GM12878 (cell line): ENCODE data around the gene OR9Q1. TPM values are rescaled to one million over a fixed set of nuclear protein-coding genes. Genes with fewer than 3 reads are reported as not detected.

ENCODE experiments used
- ATAC-seq: fragments of 200-7000 bp; cut with Tn5 transposase; 3 replicates; pipeline ENCODE4 v1.9.1; 2020; ENCODE audit warnings: mild to moderate bottlenecking, moderate library complexity
- BruUV-seq: library from RNA; stranded (reverse); fragments of 400-500 nt; replicated peaks from 2 replicates; lab custom pipeline; 2021; lab: Mats Ljungman, UMichigan
- CTCF ChIA-PET: fragments of 300-600 bp; sonication (Branson Sonifier 250); formaldehyde crosslinking; extraction: SDS; loops from one replicate; lab custom pipeline; 2021; ENCODE audit warnings: inconsistent platforms; lab: Yijun Ruan, JAX
- POLR2A ChIA-PET: fragments of 350-600 bp; formaldehyde crosslinking; extraction: SDS; loops from one replicate; lab custom pipeline; 2021; ENCODE audit warnings: inconsistent platforms; lab: Charles Lee
- RAD21 ChIA-PET: fragments of 300-600 bp; sonication (Branson Sonifier 250); formaldehyde crosslinking; loops from one replicate; lab custom pipeline; 2023; ENCODE audit warnings: antibody characterized with exemption; ENCODE audit not compliant: unreplicated experiment; lab: Charles Lee
- SMC1A ChIA-PET: fragments of 300-600 bp; sonication (Branson Sonifier 250); formaldehyde crosslinking; loops from one replicate; lab custom pipeline; 2023; ENCODE audit not compliant: unreplicated experiment, uncharacterized antibody; lab: Charles Lee
- DNase-seq: peaks from one replicate; pipeline ENCODE4 v3.0.0-alpha.2; 2011; ENCODE audit warnings: low read depth, low spot score
- FAIRE-seq: peaks from 3 replicates; lab custom pipeline; 2011; peaks lifted over from hg19 to GRCh38; lab: Jason Lieb, UNC
- H2AFZ ChIP-seq: 2 replicates; pipeline ENCODE4 v1.6.0; 2011; ENCODE audit warnings: low read depth, low read length, control low read depth; ENCODE audit not compliant: control insufficient read depth
- H3K27ac ChIP-seq: 2 replicates; pipeline ENCODE4 v1.5.1; 2011; ENCODE audit warnings: control low read depth; ENCODE audit not compliant: control insufficient read depth, insufficient read depth
- H3K27me3 ChIP-seq, 2 experiments: replicated peaks in 1 of 2; 2 replicates each; pipeline versions ENCODE4 v1.6.0 to v1.6.1; 2011; ENCODE audit warnings: low read length in 1 of 2; ENCODE audit not compliant: control insufficient read depth in 2 of 2, insufficient read depth in 2 of 2
- H3K36me3 ChIP-seq, 2 experiments: 2 replicates each; pipeline ENCODE4 v1.5.1; 2011; ENCODE audit warnings: low read length in 1 of 2; ENCODE audit not compliant: control insufficient read depth in 2 of 2, insufficient read depth in 2 of 2
- H3K4me1 ChIP-seq: 2 replicates; pipeline ENCODE4 v1.6.1; 2011; ENCODE audit warnings: mild to moderate bottlenecking, low read length, moderate library complexity, mixed read lengths; ENCODE audit not compliant: control insufficient read depth, insufficient read depth
- H3K4me2 ChIP-seq: 2 replicates; pipeline ENCODE4 v1.6.0; 2011; ENCODE audit warnings: control low read depth; ENCODE audit not compliant: control insufficient read depth, insufficient read depth
- H3K4me3 ChIP-seq: fragments of 200-600 bp; sonication (generic); 2 replicates; pipeline ENCODE4 v1.5.1; 2016
- H3K79me2 ChIP-seq: 2 replicates; pipeline ENCODE4 v1.6.0; 2011; ENCODE audit warnings: low read length; ENCODE audit not compliant: control insufficient read depth, insufficient read depth
- H3K9ac ChIP-seq: 2 replicates; pipeline ENCODE4 v1.8.0; 2011; ENCODE audit warnings: low read length, control low read depth, mixed read lengths; ENCODE audit not compliant: control insufficient read depth, insufficient read depth
- H3K9me3 ChIP-seq: replicated peaks from 3 replicates; pipeline ENCODE4 v1.5.1; 2011; ENCODE audit warnings: mild to moderate bottlenecking, low read length; ENCODE audit not compliant: control insufficient read depth, insufficient read depth
- H4K20me1 ChIP-seq: 2 replicates; pipeline ENCODE4 v1.6.0; 2011; ENCODE audit not compliant: control insufficient read depth, insufficient read depth
- EED ChIP-seq: sonication (generic); IDR thresholded peaks from 2 replicates; pipeline ENCODE4 v1.6.1; 2016; ENCODE audit warnings: antibody characterized with exemption, low read depth
- ELK1 ChIP-seq: IDR thresholded peaks from 2 replicates; pipeline ENCODE4 v1.6.1; 2012; ENCODE audit warnings: low read depth, low read length, improper control_type of control experiment
- GATAD2B ChIP-seq: fragments of 450-650 bp; conservative IDR thresholded peaks from 2 replicates; pipeline ENCODE4 v1.6.1; 2017; ENCODE audit warnings: low read depth, mild to moderate bottlenecking, moderate library complexity
- IKZF2 ChIP-seq, 2 experiments: fragments of 450-650 bp; IDR thresholded peaks; 2 replicates each; pipeline ENCODE4 v1.6.1; 2017; ENCODE audit warnings: mild to moderate bottlenecking in 2 of 2, moderate library complexity in 2 of 2
- MTA3 ChIP-seq: IDR thresholded peaks from 2 replicates; pipeline ENCODE4 v1.6.1; 2012; ENCODE audit warnings: low read length, inconsistent platforms, borderline replicate concordance
- NFXL1 ChIP-seq: fragments of 450-650 bp; IDR thresholded peaks from 2 replicates; pipeline ENCODE4 v1.6.1; 2017; ENCODE audit warnings: antibody characterized with exemption, mild to moderate bottlenecking, borderline replicate concordance
- POLR2A ChIP-seq: IDR thresholded peaks from 2 replicates; pipeline ENCODE4 v1.6.1; 2011; ENCODE audit warnings: low read depth, mild to moderate bottlenecking, low read length
- RCOR1 ChIP-seq: conservative IDR thresholded peaks from 2 replicates; pipeline ENCODE4 v1.6.1; 2012; ENCODE audit warnings: low read depth, low read length, improper control_type of control experiment
- RELB ChIP-seq: fragments of 450-650 bp; IDR thresholded peaks from 2 replicates; pipeline ENCODE4 v1.6.1; 2017; ENCODE audit warnings: low read depth, mild to moderate bottlenecking, moderate library complexity
- SMAD5 ChIP-seq: IDR thresholded peaks from 2 replicates; pipeline ENCODE4 v1.6.1; 2016; ENCODE audit warnings: antibody characterized with exemption, low read depth
- SMC3 ChIP-seq: IDR thresholded peaks from 2 replicates; pipeline ENCODE4 v1.6.1; 2011; ENCODE audit warnings: low read length, improper control_type of control experiment, borderline replicate concordance
- SREBF2 ChIP-seq: IDR thresholded peaks from 2 replicates; pipeline ENCODE4 v1.6.1; 2012; ENCODE audit warnings: mild to moderate bottlenecking, low read length
- SRF ChIP-seq, 2 experiments: IDR thresholded peaks; 2 replicates each; pipeline ENCODE4 v1.6.1; 2011; ENCODE audit warnings: low read depth in 2 of 2, low read length in 2 of 2, mild to moderate bottlenecking in 1 of 2, moderate library complexity in 1 of 2
- STAT3 ChIP-seq: IDR thresholded peaks from 2 replicates; pipeline ENCODE4 v1.6.1; 2011; ENCODE audit warnings: low read depth, low read length, improper control_type of control experiment
- ZBTB33 ChIP-seq: fragments of 450-650 bp; IDR thresholded peaks from 2 replicates; pipeline ENCODE4 v1.6.1; 2017; ENCODE audit warnings: mild to moderate bottlenecking
- ZNF207 ChIP-seq: fragments of 450-650 bp; IDR thresholded peaks from 2 replicates; pipeline ENCODE4 v1.6.1; 2014; ENCODE audit warnings: antibody characterized with exemption, mild to moderate bottlenecking, borderline replicate concordance
- WGBS: methylation state at CpG from one replicate; pipeline ENCODE4 v1.1.6; 2016; ENCODE audit warnings: low lambda C conversion rate; ENCODE audit not compliant: insufficient replicate concordance, insufficient coverage; ENCODE audit errors: missing lambda C conversion rate; 5-methylcytosine and 5-hydroxymethylcytosine counted together
- in situ Hi-C: fragments of 300-500 bp; cut with MboI; formaldehyde crosslinking; loops from 9 replicates; pipeline ENCODE4 v1.14.3; 2018; ENCODE audit warnings: mixed read lengths
- intact Hi-C: fragments of 100-400 bp; cut with micrococcal nuclease; formaldehyde crosslinking; loops from one replicate; pipeline ENCODE4 v1.14.2; 2022; ENCODE audit not compliant: unreplicated experiment
- polyA plus RNA-seq, 11 experiments: library from polyadenylated mRNA; depleted of rRNA in 4 of 11; unstranded in 6 of 11; stranded (reverse) in 5 of 11; fragments of >200 nt; fragmentation: Nextera tagmentation in 4 of 11; fragmentation: Illumina TruSeq in 1 of 11; extraction: Ambion mirVana in 4 of 11; extraction: Trizol in 1 of 11; gene quantifications; 1 replicate in 1 of 11; 2 replicates in 10 of 11; pipeline versions ENCODE4 v1.2.1 to v1.2.3, GENCODE V29; 2011 to 2016; ENCODE audit warnings: inconsistent platforms in 2 of 11, missing spikeins in 2 of 11, low read depth in 1 of 11
- total RNA-seq, 4 experiments: library from RNA; depleted of rRNA in 3 of 4; stranded (reverse); fragments of >200 nt in 3 of 4; fragmentation: Illumina TruSeq in 1 of 4; extraction: Trizol in 1 of 4; gene quantifications; 2 replicates each; pipeline versions ENCODE4 v1.2.1 to v1.2.3, GENCODE V29; 2013 to 2021
- TF ChIP-seq, protein P1 (sequence below): fragments of 450-650 bp; IDR thresholded peaks from 2 replicates; pipeline ENCODE4 v1.6.1; 2017; ENCODE audit warnings: antibody characterized with exemption, mild to moderate bottlenecking, moderate library complexity

The OR9Q1 gene
- total and polyA plus RNA-seq, 10 of the 15 experiments (the other 5 are each of a cell fraction or from before 2014, with no cell fraction given) = not detected

- TF ChIP-seq RELB (no peak), SMC3 (no peak), POLR2A (no peak)
Measured at GRCh38 chr11:58000699-58001098, 23.0 kb upstream of the OR9Q1 start (continued).

DNA sequence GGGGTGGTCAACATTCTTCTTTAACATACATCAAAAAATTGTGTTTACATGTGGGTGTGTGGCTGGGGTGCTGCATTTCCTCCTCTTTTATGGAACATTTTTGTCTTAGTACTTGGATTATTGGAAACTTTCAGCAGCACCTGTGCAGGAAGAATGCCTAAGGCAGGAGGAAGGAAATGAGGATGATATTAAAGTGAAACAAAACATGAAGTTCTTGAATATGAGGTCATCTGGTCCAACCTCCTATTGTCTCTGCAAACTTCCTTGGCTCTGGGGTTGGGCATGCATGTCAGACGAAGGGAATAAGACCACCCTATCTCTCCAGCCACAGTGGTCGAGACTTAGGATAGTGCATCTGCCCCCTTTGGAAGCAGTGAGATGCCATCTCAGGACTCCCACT lies 20.6 kb upstream of the OR9Q1 start:
- WGBS = 0% methylated on average over 2 of the region's 2 CpGs
- Histone ChIP-seq H3K4me3 (no peak overlapping the region), H3K4me1 (no peaks in the 10 kb centered on the region), H3K79me2 (no peaks in the 10 kb centered on the region), H3K9ac (no peak overlapping the region), H2AFZ (no peak overlapping the region), H3K9me3 (no peaks in the 10 kb centered on the region), H4K20me1 (no peaks in the 10 kb centered on the region), H3K27ac (no peak overlapping the region), H3K4me2 (no peak overlapping the region), H3K36me3 (no peaks in the 10 kb centered on the region), H3K27me3 (no peaks in the 10 kb centered on the region)
- no TSS peak for BruUV-seq
- in situ Hi-C loops = no loop called here
- ChIA-PET POLR2A (no interaction called here), SMC1A (no interaction called here), CTCF (no interaction called here), RAD21 (no interaction called here)
- ATAC-seq (no peak), DNase-seq (no peak), FAIRE-seq (no peak)
- intact Hi-C loops = no loop called here
- TF ChIP-seq MTA3 = no peak
- no peak for TF ChIP-seq EED
- TF ChIP-seq ELK1 = no peak
- no peak for TF ChIP-seq STAT3
- no peak for TF ChIP-seq RCOR1
- no peak for TF ChIP-seq ZNF207
- TF ChIP-seq SMAD5 = no peak
- TF ChIP-seq SREBF2 = no peak
- TF ChIP-seq SRF (IDR thresholded peaks at IDR 0.05; ENCODE audit: low read depth in 2 of 2, low read length in 2 of 2) = no peak
- no peak for TF ChIP-seq GATAD2B
- no peak for TF ChIP-seq IKZF2 (IDR thresholded peaks at IDR 0.05)
- no peak for TF ChIP-seq NFXL1
- TF ChIP-seq, protein P1, sequence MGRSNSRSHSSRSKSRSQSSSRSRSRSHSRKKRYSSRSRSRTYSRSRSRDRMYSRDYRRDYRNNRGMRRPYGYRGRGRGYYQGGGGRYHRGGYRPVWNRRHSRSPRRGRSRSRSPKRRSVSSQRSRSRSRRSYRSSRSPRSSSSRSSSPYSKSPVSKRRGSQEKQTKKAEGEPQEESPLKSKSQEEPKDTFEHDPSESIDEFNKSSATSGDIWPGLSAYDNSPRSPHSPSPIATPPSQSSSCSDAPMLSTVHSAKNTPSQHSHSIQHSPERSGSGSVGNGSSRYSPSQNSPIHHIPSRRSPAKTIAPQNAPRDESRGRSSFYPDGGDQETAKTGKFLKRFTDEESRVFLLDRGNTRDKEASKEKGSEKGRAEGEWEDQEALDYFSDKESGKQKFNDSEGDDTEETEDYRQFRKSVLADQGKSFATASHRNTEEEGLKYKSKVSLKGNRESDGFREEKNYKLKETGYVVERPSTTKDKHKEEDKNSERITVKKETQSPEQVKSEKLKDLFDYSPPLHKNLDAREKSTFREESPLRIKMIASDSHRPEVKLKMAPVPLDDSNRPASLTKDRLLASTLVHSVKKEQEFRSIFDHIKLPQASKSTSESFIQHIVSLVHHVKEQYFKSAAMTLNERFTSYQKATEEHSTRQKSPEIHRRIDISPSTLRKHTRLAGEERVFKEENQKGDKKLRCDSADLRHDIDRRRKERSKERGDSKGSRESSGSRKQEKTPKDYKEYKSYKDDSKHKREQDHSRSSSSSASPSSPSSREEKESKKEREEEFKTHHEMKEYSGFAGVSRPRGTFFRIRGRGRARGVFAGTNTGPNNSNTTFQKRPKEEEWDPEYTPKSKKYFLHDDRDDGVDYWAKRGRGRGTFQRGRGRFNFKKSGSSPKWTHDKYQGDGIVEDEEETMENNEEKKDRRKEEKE = no peak
- TF ChIP-seq ZBTB33 = no peak
